HG03103 (cell line): ENCODE results near the gene RGS10.
"Not testable (repeated sequence)": the region's sequence is repeated elsewhere in the genome, so short reads cannot be mapped to it uniquely, and the experiment has no call there.

ENCODE experiments used
- ATAC-seq: cut with Tn5 transposase; IDR thresholded peaks from one replicate; pipeline ENCODE4 v1.9.1; 2021; ENCODE audit warnings: low read depth; ENCODE audit not compliant: unreplicated experiment

Gene RGS10

DNA sequence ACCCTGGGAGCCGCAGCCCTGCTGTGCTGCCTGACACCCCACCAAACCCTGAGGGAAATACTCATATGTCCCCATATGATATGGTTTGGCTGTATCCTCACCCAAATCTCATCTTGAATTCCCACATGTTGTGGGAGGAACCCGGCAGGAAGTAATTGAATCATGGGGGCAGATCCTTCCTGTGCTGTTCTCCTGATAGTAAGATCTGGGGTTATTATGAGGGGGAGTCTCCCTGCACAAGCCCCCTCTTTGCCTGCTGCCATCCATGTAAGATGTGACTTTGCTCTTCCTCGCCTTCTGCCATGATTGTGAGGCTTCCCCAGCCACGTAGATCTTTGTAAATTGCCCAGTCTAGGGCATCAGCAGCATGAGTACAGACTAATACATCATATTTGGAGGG, 68.7 kb downstream of the RGS10 start:
- ATAC-seq = no peak

DNA sequence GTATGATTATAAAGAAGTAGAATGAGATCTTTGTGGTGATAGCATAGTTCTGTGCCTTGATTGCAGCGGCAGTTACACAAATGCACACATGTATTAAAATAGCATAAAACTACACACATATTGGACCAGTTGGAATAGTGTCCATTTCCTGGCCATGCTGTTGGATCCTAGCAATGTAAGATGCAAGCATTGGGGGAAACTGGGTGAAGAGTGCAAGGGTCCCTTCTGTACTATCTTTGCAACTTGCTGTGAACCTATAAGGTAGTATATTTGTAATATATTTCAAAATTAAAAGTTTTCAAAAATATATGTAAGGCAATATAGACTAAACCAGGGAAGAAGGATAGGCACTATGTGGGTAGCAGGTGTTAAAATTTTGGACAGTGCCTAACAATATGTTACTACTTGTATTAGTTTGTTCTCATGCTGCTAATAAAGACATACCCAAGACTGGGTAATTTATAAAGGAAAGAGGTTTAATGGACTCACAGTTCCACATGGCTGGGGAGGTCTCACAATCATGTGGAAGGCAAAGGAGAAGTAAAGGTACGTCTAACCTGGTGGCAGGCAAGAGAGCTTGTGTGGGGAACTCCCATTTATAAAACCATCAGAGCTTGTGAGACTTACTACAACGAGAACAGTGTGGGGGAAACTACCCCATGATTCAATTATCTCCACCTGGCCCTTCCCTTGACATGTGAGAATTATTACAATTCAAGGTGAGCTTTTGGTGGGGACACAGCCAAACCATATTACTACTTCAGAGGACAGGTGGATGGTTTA, 71.4 kb downstream of the RGS10 start:
- ATAC-seq = no peak

DNA sequence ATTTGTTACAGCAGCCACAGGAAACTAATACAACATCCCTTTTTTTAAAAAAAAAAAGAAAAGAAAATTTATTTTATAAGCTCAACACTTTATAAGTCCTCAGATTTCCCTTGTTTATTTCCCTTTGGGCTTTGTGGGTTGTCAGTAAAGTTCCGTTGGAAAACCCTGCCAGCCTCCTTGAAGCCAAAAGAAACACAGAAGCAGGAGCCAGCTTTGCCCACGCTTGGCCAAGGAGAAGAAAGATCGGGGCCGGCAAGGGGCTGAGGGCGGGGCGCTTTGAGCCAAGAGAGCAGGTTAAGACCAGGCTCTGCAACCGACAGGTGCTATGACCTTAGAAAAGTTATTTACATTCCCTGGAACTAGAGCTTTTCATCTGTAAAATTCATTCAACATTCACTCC, 72.7 kb downstream of the RGS10 start:
- no peak for ATAC-seq

DNA sequence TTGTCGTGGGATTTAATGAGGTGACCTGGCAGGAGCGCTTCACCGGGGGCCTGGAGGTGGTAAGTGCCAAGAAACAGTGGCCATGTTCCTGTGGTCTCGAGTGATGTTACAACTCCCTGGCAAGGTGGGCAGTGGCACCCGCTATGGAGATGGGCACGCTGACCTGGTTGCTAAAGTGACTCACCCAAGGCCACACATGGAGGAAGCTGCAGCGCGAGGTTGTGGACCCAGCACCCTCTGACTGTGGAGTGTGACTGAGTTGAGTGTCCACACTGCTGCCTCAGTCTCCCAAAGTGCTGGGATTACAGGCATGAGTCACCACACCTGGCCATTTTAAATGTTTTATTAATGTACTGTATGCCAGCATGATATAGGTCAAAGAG, 73.2 kb downstream of the RGS10 start:
- no peak for ATAC-seq

DNA sequence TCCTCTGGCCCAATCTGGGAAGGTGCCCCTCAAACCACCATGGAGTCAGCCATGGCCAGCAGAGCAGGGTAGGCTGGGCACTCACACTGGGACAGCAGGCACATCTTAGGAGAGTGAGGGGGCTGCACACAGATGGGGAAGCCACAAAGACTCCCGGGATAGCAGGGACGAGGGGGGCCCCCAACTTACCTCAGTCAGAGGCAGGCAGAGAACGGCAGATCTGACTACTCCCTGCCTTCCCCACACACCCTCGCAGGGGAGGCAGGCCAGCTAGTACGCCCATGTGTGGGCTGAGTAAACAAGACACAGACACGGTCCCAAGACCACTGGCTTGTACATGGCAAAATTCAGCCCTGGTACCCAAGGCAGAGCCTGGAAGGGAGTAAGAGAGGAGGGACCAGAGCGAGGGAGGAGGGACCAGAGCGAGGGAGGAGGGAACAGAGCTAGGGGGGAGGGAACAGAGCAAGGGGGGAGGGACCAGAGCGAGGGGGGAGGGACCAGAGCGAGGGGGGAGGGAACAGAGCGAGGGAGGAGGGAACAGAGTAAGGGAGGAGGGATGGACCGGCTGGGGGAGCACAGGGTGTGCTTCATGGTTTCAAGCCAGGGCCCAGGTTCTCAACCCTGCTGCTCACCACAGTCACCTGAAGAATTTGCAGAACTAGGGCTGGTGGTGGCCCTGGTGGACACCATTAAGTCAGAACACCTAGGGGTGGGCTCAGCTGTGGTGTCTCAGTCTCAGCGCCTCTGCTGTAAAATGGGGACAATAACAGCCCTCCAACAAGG, 73.8 kb downstream of the RGS10 start:
- no peak for ATAC-seq

DNA sequence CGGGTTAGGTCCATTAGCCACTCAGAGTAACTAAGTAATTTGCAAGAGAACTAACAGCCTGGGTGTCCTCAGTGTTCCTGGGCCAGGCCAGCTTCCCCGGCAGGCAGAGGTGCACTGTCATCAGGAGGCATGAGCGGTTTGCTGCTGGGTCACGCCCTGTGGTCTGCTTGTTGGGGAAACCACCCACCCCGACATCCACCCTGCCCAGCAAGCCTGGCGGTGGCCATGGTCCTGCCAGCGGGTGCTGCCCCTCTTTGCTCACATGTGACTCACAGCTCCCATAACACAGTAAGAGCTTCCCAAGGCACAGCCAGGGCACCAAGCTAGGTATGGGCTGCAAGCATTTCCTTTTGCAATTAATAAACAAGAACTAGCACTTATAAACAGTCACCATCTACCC, 75.9 kb downstream of the RGS10 start:
- ATAC-seq = no peak

DNA sequence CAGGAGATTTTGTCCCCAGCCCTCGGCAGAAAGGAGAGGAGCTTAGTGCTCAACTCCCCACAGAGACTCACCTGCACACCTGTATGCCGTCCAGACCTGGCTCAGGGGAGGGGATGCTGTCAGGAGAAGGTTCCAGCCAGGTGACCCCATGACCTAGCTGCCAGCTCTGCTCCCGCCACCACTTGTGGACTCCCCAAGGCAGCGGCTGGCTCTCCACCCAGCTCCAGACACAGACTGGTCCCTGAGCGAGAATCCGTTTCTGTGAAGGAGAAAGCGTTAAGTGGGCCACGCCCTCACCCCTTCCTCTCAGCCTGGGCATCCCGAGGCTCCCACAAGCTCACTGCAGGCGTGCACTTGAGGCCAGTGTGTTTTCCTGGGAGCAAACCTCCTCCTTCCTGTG, 76.4 kb downstream of the RGS10 start:
- ATAC-seq = no peak

DNA sequence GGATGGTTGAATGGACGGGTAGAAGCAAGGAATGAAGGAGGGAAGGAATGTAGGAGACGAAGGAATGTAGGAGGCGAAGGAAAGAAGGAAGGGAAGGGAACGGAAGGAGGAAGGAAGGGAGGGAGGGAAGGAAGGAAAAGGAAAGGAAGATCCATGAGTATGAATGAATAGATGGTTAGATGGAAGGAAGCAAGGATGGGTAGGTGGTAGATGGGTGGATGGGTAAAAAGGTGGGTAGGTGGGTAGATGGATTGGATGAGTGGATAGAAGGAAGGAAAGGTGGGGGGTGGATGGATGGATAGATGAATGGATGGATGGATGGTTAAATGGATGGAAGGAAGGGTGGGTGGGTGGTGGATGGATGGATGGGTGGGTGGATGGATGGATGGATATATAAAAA, 77.4 kb downstream of the RGS10 start:
- no peak for ATAC-seq

DNA sequence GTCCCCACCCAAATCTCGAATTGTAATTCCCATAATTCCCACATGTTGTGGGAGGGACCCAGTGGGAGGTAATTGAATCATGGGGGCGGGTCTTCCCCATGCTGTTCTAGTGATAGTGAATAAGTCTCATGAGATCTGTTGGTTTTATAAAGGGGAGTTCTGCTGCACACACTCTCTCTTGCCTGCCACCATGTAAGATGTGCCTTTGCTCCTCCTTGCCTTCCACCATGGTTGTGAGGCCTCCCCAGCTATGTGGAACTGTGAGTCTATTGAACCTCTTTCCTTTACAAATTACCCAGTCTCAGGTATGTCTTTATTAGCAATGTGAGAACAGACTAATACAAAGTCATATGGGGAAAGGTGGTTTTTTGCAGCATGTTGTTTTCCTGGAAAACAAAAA, 79.3 kb downstream of the RGS10 start:
- not testable (repeated sequence) for ATAC-seq

DNA sequence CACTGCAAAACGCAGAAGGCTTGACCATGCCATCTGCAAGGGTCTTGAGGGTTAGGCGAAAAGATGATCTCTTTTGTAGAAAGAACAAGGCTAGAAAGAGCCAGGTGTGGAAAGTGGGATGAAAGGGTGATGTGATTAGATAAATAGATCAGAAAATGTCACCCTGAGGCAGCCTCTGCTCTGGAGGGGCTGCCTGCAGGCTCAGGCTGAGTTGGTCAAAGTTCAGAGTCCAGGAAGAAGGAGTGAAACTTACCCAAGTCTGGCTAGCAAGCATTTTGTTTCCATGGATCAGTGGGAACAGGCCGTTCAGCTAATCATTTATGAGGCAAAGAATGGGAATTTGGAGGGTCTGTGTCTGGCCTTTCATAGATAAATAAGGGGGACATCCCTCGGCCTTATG, 79.7 kb downstream of the RGS10 start:
- no peak for ATAC-seq

DNA sequence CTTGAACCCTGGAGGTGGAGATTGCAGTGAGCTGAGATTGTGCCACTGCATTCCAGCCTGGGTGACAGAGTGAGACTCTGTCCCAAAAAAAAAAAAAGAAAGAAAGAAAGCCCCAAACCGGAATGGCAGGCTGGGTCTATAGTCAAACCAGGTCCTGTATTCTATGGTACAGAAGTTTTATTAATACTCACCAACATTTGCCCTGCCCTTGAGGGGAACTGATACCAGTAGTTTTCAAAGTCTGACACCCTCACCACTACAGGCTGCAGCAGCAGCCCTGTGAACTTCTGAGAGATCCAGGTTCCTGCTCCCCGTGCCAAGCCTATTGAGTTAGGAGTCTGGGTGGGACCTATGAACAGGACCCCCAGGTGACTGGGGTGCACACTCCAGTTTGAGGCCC, 80.6 kb downstream of the RGS10 start:
- peak; percentile 69 for ATAC-seq

DNA sequence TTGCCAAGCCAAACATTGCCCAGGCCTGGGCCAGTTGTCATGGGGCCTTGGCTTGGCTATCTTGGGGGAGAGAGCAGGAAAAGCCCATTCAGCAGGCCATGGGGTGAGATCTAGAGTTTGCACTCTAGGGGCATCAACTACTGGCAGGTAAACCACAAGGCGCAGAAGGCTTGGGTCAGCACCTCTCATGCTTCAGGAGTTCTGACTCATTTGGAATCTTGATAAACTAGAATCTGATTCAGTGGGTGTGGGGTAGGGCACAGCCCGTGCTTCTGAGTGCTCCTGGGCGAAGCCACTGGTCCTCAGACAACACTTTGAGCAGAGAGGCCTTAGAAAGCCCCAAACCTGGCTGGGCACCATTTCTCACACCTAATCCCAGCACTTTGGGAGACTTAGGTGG, 81.1 kb downstream of the RGS10 start:
- ATAC-seq = no peak

DNA sequence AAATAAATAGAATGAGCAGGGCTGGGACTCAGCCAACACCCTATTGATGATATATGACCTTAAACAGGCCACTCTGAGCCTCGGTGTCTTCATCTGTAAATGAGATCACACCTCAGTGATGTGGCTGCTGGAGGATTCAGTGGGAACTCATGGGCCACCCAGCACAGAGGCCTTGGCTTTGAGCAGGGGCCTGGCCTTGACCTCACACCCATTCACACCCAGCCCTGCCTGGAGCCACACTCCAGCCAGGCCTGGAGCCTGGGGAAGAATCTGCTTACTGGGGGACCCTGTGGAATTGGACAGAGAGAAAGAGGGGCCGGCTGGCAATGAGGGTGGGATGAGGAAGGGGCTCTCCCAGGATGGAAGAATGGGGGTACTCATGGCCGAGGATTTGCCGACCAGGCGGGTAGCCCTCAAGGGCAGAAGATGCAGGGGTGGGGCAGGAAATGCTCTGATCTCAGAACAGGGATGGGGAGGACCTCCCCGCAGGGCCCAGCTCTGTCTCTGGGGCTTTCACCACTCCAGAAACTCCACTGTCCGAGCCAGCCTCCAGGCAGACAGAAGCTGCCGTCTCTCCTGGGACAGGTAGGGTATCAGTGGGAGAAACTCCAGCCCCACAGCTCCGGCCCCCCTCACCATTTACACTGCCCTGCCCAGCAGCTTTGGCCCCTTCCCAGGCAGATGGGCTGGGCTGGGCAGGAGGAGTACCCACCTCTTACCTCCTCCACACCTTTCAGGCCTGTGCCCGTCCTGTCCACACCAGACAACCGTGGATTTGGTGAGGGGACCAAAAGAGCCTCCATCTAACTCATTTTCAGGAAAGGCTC, 81.9 kb downstream of the RGS10 start:
- ATAC-seq = no peak

DNA sequence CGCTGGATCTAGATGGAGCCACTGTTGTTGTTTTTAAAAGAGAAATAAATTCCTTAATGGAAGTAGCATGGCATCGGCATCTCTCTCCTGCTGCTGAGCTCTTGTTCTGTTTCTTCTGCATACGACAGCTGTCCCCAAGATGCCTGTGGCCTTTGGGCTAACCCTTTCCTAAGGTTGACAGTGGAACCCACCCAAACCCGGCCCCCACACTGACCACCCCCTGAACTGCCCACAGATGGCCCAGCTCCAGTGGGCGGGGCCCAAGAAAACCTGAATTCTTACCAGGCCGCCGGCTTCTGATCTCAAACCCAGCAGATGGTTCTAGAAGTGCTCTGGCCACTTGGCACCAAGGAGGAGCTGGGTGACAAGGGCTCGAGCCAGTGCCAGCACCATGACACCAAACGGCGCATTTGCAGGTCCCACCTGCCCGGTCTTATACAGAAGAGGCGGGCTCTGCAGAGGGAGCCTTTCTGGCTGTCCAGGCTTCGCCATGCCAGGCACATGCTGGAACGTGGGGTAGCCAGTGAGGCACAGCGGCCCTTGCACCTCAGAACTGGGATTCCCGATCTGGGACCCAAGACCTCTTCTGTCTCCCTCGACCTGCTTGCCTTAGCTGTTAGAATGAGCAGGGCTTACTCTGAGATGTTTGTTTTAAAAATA, 82.7 kb downstream of the RGS10 start:
- ATAC-seq = no peak

DNA sequence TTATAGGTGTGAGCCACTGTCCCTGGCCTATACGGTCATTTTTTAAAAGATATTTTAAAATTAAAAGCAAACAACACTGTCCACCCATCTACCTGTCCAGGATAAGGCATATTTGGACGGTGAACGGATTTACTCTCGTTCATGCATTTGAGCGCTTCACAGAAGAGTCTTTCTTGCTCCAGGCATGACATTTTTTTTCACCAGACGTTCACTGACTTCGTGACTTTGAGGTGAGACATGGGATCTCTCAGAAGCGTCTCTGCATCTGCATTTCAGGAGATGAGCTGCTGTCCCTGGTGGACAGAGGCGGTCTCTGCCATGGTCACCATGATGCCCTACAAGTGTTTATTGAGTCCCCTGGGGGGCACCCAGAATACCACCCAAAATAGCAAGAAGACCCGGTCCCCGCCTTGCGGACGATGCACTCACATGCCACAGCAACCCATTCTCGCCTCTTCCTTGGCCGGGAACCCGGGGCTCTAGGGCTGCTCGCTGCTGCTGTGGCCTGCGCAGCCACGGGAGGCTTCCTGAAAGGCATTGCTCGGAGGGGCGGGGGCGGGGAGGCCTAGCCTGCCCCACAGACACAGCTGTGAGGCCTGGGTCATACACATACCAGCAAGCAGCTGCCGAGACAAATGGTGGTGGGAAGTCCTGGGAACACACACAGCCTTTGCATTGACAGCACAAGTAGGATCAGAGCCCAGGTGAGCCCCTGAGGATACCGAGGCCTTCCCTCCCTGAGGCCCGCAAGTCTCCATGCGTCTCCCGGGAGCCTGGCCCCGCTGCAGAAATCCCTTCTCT, 84.4 kb downstream of the RGS10 start:
- ATAC-seq = no peak

DNA sequence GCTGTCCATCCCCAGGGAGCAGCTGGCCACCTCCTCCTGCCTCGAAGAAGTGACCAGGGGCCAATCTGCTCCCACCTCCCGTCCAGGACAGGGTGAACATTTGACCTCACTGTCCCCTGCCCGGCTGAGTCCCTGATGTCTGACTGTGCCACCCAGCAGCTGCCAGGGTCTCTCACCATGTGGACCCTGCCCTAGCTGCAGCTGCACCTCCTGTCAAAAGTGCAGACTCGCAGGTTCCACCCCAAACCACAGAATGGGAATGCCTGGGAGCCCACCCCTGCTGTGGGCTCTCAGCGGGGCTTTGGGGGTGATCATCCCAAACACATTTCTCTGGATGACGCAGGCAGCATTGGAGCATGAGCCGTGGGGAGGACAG, 86.1 kb downstream of the RGS10 start:
- ATAC-seq = no peak

DNA sequence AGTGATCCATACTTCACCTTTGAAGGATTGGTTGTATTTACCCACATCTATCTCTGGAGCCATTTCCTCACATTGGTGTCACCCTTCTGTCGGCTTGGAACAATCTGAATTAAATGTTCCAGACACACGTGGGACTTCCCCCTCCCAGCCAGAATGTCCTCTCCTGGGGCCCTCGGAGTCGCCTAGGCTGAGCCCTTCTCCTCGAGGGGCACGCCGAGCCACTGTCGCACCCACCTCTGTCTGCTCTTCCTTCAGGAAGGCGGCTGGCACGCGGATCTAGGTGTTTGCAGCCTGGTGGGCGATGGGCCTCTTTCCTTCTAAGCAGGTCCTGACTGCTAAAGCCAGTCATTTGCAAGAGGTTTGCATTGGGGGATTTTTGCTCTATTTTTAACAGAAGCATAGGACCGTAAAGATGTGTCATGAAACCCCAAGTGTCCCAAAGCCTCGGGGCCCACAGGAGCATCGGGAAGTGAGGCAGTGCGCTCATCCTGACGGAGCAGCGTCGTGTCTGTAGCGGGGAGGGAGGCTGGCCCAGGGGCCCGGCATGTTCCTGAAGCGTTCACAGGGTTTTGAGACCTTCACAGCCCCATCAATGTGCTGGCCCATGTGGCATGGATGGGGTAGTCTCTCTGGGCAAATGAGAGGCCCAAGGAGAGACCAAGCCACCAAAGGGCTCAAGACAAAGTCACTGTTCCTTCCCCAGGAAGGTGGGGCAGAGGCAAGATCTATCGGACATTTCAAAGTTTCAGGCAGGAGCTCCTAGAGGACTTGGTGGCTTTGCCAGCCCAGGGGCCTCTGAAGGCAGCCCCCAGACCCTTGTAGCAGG, 86.7 kb downstream of the RGS10 start:
- no peak for ATAC-seq

DNA sequence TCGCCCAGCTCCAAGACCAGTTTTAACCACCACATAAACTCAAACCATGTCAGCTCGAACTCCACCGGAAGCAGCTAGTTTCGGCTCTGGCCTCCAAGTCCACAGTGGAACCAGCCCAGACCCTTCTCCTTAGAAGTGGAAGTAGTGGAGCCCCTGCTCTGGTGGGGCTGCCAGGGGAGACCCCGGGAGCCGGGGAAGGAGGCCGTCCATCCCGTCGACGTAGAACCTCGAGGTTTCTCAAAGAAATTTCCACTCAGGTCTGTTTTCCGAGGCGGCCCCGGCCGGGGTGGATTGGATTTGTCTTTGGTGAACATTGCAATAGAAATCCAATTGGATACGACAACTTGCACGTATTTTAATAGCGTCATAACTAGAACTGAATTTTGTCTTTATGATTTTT, 87.5 kb downstream of the RGS10 start:
- ATAC-seq = no peak

DNA sequence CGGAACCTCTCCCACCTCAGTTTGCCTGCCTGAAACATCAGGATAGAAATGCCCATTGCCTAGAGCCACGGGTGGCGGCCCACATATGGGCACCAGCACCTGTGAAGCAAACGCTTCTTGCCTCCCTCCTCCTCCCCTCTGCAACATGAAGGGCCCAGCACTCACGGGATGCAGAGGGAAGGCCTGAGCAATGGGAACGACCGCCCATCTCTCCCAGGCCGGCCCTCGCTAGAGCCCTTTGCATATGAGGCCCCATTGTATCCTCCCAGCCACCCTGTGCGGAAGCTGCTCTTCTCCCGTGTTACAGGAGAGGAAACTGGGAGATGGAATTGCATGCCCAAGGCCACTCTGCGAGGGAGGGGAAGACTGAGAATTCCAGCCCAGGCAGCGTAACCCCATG, 88.2 kb downstream of the RGS10 start:
- no peak for ATAC-seq
